Right lobe of liver (tissue), 6 donors: ENCODE data around the gene FKBP9. TPM values are rescaled to one million over a fixed set of nuclear protein-coding genes. Genes with fewer than 3 reads are reported as not detected.
"Not testable (repeated sequence)": the region's sequence is repeated elsewhere in the genome, so short reads cannot be mapped to it uniquely, and the experiment has no call there.

Experiments
- ATAC-seq, 4 donors: fragments of 200-7000 bp; cut with Tn5 transposase; one replicate each; pipeline ENCODE4 v1.9.1; 2020; ENCODE audit warnings: mild to moderate bottlenecking in 4 of 4, moderate library complexity in 4 of 4
- DNase-seq, 3 donors: peaks; one replicate each; pipeline ENCODE4 v3.0.0-alpha.2; 2020
- H3K27ac ChIP-seq, 3 donors: fragments of 200-600 bp; one replicate each; pipeline ENCODE4 v1.8.0; 2022
- H3K27me3 ChIP-seq, 2 donors: fragments of 200-600 bp; one replicate each; pipeline ENCODE4 v1.8.0; 2022
- H3K36me3 ChIP-seq, 4 donors: fragments of 200-600 bp; sonication (generic) in 1 of 4; one replicate each; pipeline versions ENCODE4 v1.5.1 to v1.8.0; 2017 to 2022; ENCODE audit warnings: control low read depth in 1 of 4
- H3K4me1 ChIP-seq, 4 donors: fragments of 200-600 bp; sonication (generic) in 1 of 4; one replicate each; pipeline versions ENCODE4 v1.5.1 to v1.8.0; 2017 to 2022; ENCODE audit warnings: control low read depth in 1 of 4
- H3K4me3 ChIP-seq, 3 donors: fragments of 200-600 bp; one replicate each; pipeline ENCODE4 v1.8.0; 2022
- H3K9me3 ChIP-seq, 4 donors: fragments of 200-600 bp; sonication (generic) in 1 of 4; one replicate each; pipeline versions ENCODE4 v1.5.1 to v1.8.0; 2017 to 2022; ENCODE audit warnings: control low read depth in 1 of 4
- WGBS: methylation state at CpG from one replicate; pipeline ENCODE4 v1.1.6; 2018; ENCODE audit warnings: low coverage, low lambda C conversion rate; ENCODE audit not compliant: insufficient coverage; ENCODE audit errors: missing lambda C conversion rate; 5-methylcytosine and 5-hydroxymethylcytosine counted together
- intact Hi-C, 2 donors: fragments of 100-400 bp; cut with DNase I; formaldehyde crosslinking; loops; one replicate each; pipeline versions ENCODE4 v1.11.2 to v1.14.1; 2022
- total RNA-seq, 6 experiments: library from RNA; depleted of rRNA in 2 of 6; stranded (reverse); fragments of >200 nt in 2 of 6; fragmentation: NEBNext Ultra II Directional in 3 of 6; extraction: Animal tissue kit (Norgen Biotek cat#: 25700) in 3 of 6; gene quantifications; one replicate each; pipeline versions ENCODE4 v1.1.0 to v1.2.4, GENCODE V29; 2016 to 2023
- donor health status: DM: no; HTN: yes; CAD: no.
- donor health status: DM: no; HTN: no; CAD: no.
- donor health status: DM: no; HTN: no; CAD: no.
- donor health status: DM: no; HTN: yes; CAD: no.
- donor health status: DM: no; HTN: yes; CAD: no.

The FKBP9 gene
- total RNA-seq, 6 experiments from 2014 or later, result 22.2 to 54.6 (median 37.6) TPM

GRCh38 chr7:32992750-32993149, 35.5 kb downstream of the FKBP9 start:
- not testable (repeated sequence) for H3K27ac ChIP-seq, H3K4me1 ChIP-seq

GRCh38 chr7:32997956-32998355, 40.7 kb downstream of the FKBP9 start:
- not testable (repeated sequence) for H3K27ac ChIP-seq

More at GRCh38 chr7:32992750-32993149, 35.5 kb downstream of the FKBP9 start:
- H3K9me3 ChIP-seq, DNase-seq, H3K27me3 ChIP-seq, H3K36me3 ChIP-seq, intact Hi-C loops, H3K4me3 ChIP-seq: not testable (repeated sequence)
- 63% methylated on average over 4 of the region's 6 CpGs for whole genome bisulfite sequencing
- ATAC-seq, result peak in 1 of 4 donors; percentile 34

GRCh38 chr7:32998361-32999171, 41.3 kb downstream of the FKBP9 start:
- WGBS, result 43% methylated on average over 13 of the region's 14 CpGs
- H3K36me3 ChIP-seq, intact Hi-C loops: not testable (repeated sequence)

More at GRCh38 chr7:32997956-32998355, 40.7 kb downstream of the FKBP9 start:
- H3K36me3 ChIP-seq, H3K27me3 ChIP-seq, H3K9me3 ChIP-seq, intact Hi-C loops, DNase-seq, ATAC-seq, H3K4me1 ChIP-seq, H3K4me3 ChIP-seq: not testable (repeated sequence)
- 66% methylated on average over 2 of the region's 4 CpGs for WGBS

GRCh38 chr7:32999380-32999779, 42.1 kb downstream of the FKBP9 start:
- H3K4me1 ChIP-seq, H3K27me3 ChIP-seq, H3K36me3 ChIP-seq, H3K4me3 ChIP-seq, intact Hi-C loops, H3K9me3 ChIP-seq, DNase-seq, H3K27ac ChIP-seq: not testable (repeated sequence)
- 24% methylated on average over 4 of the region's 4 CpGs for WGBS
- peak in 3 of 4 donors; percentile 17 to 58 (median 46) for ATAC-seq

More at GRCh38 chr7:32998361-32999171, 41.3 kb downstream of the FKBP9 start:
- H3K4me1 ChIP-seq, H3K27ac ChIP-seq, H3K4me3 ChIP-seq, H3K9me3 ChIP-seq, H3K27me3 ChIP-seq: not testable (repeated sequence)
- ATAC-seq (peak; percentile 67 to 85 (median 83)), DNase-seq (peak in 1 of 3 donors; percentile 27)

- H3K27me3 ChIP-seq, H3K4me3 ChIP-seq, H3K9me3 ChIP-seq, ATAC-seq, DNase-seq, H3K36me3 ChIP-seq, intact Hi-C loops, H3K4me1 ChIP-seq, H3K27ac ChIP-seq: not testable (repeated sequence)
Observed at GRCh38 chr7:33003111-33003510, 45.9 kb downstream of the FKBP9 start.

- H3K36me3 ChIP-seq, H3K27ac ChIP-seq, H3K4me1 ChIP-seq, H3K4me3 ChIP-seq, ATAC-seq, DNase-seq, H3K9me3 ChIP-seq, intact Hi-C loops, H3K27me3 ChIP-seq: not testable (repeated sequence)
- WGBS, result 93% methylated on average over 5 of the region's 10 CpGs
Observed at GRCh38 chr7:33004104-33004616, 46.9 kb downstream of the FKBP9 start.

GRCh38 chr7:33005193-33005592, 48.0 kb downstream of the FKBP9 start:
- H3K27ac ChIP-seq, H3K4me3 ChIP-seq, intact Hi-C loops, H3K36me3 ChIP-seq, H3K9me3 ChIP-seq, H3K27me3 ChIP-seq, H3K4me1 ChIP-seq: not testable (repeated sequence)
- WGBS, result 20% methylated on average over 5 of the region's 8 CpGs
- DNase-seq (peak in 2 of 3 donors; percentile 61 to 68), ATAC-seq (peak; percentile 71 to 91 (median 90))

GRCh38 chr7:33005690-33006089, 48.5 kb downstream of the FKBP9 start:
- H3K36me3 ChIP-seq, H3K9me3 ChIP-seq, H3K4me1 ChIP-seq, DNase-seq, H3K4me3 ChIP-seq, H3K27me3 ChIP-seq, intact Hi-C loops, H3K27ac ChIP-seq: not testable (repeated sequence)
- WGBS, result no CpG with 5 or more reads among the region's 4 CpGs
- ATAC-seq, result peak in 2 of 4 donors; percentile 19 to 39
